GM12878 (cell line): Measurements from ENCODE around the gene PSMA1. TPM values are rescaled to one million over a fixed set of nuclear protein-coding genes. Genes with fewer than 3 reads are reported as not detected.

Experiments
- CUX1 ChIP-seq: IDR thresholded peaks from 2 replicates; pipeline ENCODE4 v1.6.1; 2012; ENCODE audit warnings: improper control_type of control experiment, low read depth, low read length; ENCODE audit not compliant: insufficient replicate concordance
- NBN ChIP-seq: fragments of 450-650 bp; IDR thresholded peaks from 2 replicates; pipeline ENCODE4 v1.6.1; 2016
- PBX3 ChIP-seq: IDR thresholded peaks from 2 replicates; pipeline ENCODE4 v1.6.1; 2011; ENCODE audit warnings: mild to moderate bottlenecking, low read depth, low read length, moderate library complexity; ENCODE audit not compliant: insufficient replicate concordance
- polyA plus RNA-seq, 11 experiments: library from polyadenylated mRNA; depleted of rRNA in 4 of 11; unstranded in 6 of 11; stranded (reverse) in 5 of 11; fragments of >200 nt; fragmentation: Nextera tagmentation in 4 of 11; fragmentation: Illumina TruSeq in 1 of 11; extraction: Ambion mirVana in 4 of 11; extraction: Trizol in 1 of 11; gene quantifications; 1 replicate in 1 of 11; 2 replicates in 10 of 11; pipeline versions ENCODE4 v1.2.1 to v1.2.3, GENCODE V29; 2011 to 2016; ENCODE audit warnings: inconsistent platforms in 2 of 11, missing spikeins in 2 of 11, low read depth in 1 of 11
- total RNA-seq, 4 experiments: library from RNA; depleted of rRNA in 3 of 4; stranded (reverse); fragments of >200 nt in 3 of 4; fragmentation: Illumina TruSeq in 1 of 4; extraction: Trizol in 1 of 4; gene quantifications; 2 replicates each; pipeline versions ENCODE4 v1.2.1 to v1.2.3, GENCODE V29; 2013 to 2021
- TF ChIP-seq, protein P1 (sequence below): fragments of 450-650 bp; IDR thresholded peaks from 2 replicates; pipeline ENCODE4 v1.6.1; 2017; ENCODE audit warnings: low read depth, mild to moderate bottlenecking, moderate library complexity

PSMA1 gene
- total and polyA plus RNA-seq, 10 of the 15 experiments (the other 5 are each of a cell fraction or from before 2014, with no cell fraction given): 185 to 678 (median 299) TPM

DNA sequence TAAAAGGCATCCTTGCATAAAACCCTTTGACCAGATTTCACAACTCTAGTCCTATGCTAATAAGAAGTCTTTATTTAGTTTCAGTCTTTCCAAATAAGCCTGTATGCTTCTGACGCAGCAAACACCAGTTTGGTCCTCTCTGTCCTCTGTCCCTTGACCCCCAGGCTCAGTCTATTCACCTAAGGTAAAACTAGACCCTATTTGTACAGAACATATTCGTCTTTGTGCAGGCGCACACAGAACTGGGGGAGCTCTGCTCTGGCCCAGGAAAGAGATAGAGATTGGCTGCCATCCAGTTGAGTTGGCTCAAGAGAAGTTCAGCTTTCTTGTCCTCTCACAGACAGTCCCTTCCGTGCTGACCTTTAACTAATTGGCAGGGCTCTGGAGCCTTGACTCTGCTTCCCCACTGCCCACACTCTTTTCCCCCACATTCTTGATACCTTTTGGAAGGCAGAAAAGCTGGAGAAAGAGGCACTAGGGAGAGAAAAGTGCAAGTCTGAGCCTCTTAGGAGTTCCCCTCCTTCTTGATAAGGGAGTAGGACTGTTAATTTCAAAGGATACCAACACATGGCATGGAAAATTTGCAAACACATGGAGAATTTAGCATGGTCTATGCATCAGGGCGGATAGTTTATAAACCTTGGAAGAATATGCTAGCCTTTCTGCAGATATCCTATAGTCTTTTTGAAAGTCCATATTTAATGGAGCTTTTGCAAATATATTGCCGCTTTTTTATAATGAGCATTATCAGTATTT lies 21.2 kb upstream of the PSMA1 start (continued):
- TF ChIP-seq PBX3 (no peak), NBN (no peak), CUX1 (no peak)
- TF ChIP-seq, protein P1, sequence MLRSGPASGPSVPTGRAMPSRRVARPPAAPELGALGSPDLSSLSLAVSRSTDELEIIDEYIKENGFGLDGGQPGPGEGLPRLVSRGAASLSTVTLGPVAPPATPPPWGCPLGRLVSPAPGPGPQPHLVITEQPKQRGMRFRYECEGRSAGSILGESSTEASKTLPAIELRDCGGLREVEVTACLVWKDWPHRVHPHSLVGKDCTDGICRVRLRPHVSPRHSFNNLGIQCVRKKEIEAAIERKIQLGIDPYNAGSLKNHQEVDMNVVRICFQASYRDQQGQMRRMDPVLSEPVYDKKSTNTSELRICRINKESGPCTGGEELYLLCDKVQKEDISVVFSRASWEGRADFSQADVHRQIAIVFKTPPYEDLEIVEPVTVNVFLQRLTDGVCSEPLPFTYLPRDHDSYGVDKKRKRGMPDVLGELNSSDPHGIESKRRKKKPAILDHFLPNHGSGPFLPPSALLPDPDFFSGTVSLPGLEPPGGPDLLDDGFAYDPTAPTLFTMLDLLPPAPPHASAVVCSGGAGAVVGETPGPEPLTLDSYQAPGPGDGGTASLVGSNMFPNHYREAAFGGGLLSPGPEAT: no peak
